ENCODE results near the gene WFS1. TPM values are rescaled to one million over a fixed set of nuclear protein-coding genes. Genes with fewer than 3 reads are reported as not detected.

WFS1 gene
- total RNA-seq, result 100 to 1,000 TPM in 1 of 4 donors, 10 to 100 TPM in 3; 31.5 to 124 (median 34.8) TPM

GRCh38 chr4:6269616-6270511 is at the start of gene WFS1:
Gene WFS1 (plus strand): TSS chr4:6269850. CDS start chr4:6277456, 7,606 bp downstream.
- DNase-seq (ENCODE audit: low spot score in 2 of 2), result peak; percentile 98 to 99
- Histone ChIP-seq H3K9me3 (no peaks in the 10 kb centered on the region), H3K4me1 (peaks cover 47% of the 10 kb centered on the region), H3K27ac (peak within 1 kb of the TSS; percentile 67), H3K27me3 (no peaks in the 10 kb centered on the region), H3K36me3 (no peaks in the 10 kb centered on the region), H3K4me3 (peak within 1 kb of the TSS; percentile 80)
- peak in 1 of 3 donors; percentile 36 for TF ChIP-seq POLR2AphosphoS5 (IDR thresholded peaks at IDR 0.05)
- no peak for TF ChIP-seq POLR2A (IDR thresholded peaks at IDR 0.05)
- TF ChIP-seq EP300 (IDR thresholded peaks at IDR 0.05), result no peak
- no peak for TF ChIP-seq CTCF (IDR thresholded peaks at IDR 0.05)
- WGBS, result 5% methylated on average over 4 of the region's 104 CpGs

- Histone ChIP-seq H3K27me3 (peaks cover 75% of the 10 kb centered on the region), H3K4me1 (peaks cover 9% of the 10 kb centered on the region), H3K27ac (no peak overlapping the region), H3K9me3 (peaks cover 4% of the 10 kb centered on the region), H3K36me3 (no peaks in the 10 kb centered on the region), H3K4me3 (peak overlapping the region; percentile 32)
- 24% methylated on average over 16 of the region's 16 CpGs for WGBS
- TF ChIP-seq POLR2A (IDR thresholded peaks at IDR 0.05) (no peak), POLR2AphosphoS5 (IDR thresholded peaks at IDR 0.05) (no peak), EP300 (IDR thresholded peaks at IDR 0.05) (no peak), CTCF (IDR thresholded peaks at IDR 0.05) (no peak)
- DNase-seq (ENCODE audit: low spot score in 2 of 2), result no peak
Measured at GRCh38 chr4:6221301-6221850, 48.3 kb upstream of the WFS1 start.

GRCh38 chr4:6221851-6222760 is 47.5 kb upstream of the WFS1 start:
- H3K36me3 ChIP-seq, result no peaks in the 10 kb centered on the region
- peak overlapping the region; percentile 32 for H3K4me3 ChIP-seq
- WGBS, result 27% methylated on average over 7 of the region's 84 CpGs
- TF ChIP-seq CTCF (IDR thresholded peaks at IDR 0.05) (no peak), POLR2A (IDR thresholded peaks at IDR 0.05) (no peak), EP300 (IDR thresholded peaks at IDR 0.05) (no peak), POLR2AphosphoS5 (IDR thresholded peaks at IDR 0.05) (no peak)
- H3K9me3 ChIP-seq, result peaks cover 4% of the 10 kb centered on the region
- peaks cover 9% of the 10 kb centered on the region for H3K4me1 ChIP-seq
- no peak for DNase-seq (ENCODE audit: low spot score in 2 of 2)
- no peak overlapping the region for H3K27ac ChIP-seq
- peaks cover 74% of the 10 kb centered on the region for H3K27me3 ChIP-seq

GRCh38 chr4:6222761-6223292 is 46.8 kb upstream of the WFS1 start:
- H3K9me3 ChIP-seq, result peaks cover 4% of the 10 kb centered on the region
- WGBS, result 37% methylated on average over 5 of the region's 10 CpGs
- no peak overlapping the region for H3K4me3 ChIP-seq
- TF ChIP-seq CTCF (IDR thresholded peaks at IDR 0.05), result no peak
- TF ChIP-seq EP300 (IDR thresholded peaks at IDR 0.05), result no peak
- no peak for TF ChIP-seq POLR2A (IDR thresholded peaks at IDR 0.05)
- H3K4me1 ChIP-seq, result peaks cover 9% of the 10 kb centered on the region
- peaks cover 79% of the 10 kb centered on the region for H3K27me3 ChIP-seq
- H3K36me3 ChIP-seq, result no peaks in the 10 kb centered on the region
- no peak for DNase-seq (ENCODE audit: low spot score in 2 of 2)
- H3K27ac ChIP-seq, result no peak overlapping the region

Measured in suprapubic skin (tissue), 4 donors.